KMS-11 (cell line): Measurements from ENCODE around the gene PNMT.

Experiments
- H2AFZ ChIP-seq: fragments of 200-600 bp; sonication (generic); 2 replicates; pipeline ENCODE4 v1.6.1; 2016; ENCODE audit warnings: antibody characterized with exemption, mixed run types, low read depth
- H3K27ac ChIP-seq: fragments of 200-600 bp; sonication (generic); 2 replicates; pipeline ENCODE4 v1.6.1; 2016; ENCODE audit warnings: mild to moderate bottlenecking, mixed run types
- H3K27me3 ChIP-seq: fragments of 200-600 bp; sonication (generic); 2 replicates; pipeline ENCODE4 v1.6.1; 2017; ENCODE audit warnings: mild to moderate bottlenecking, low read depth, mixed run types, moderate library complexity; ENCODE audit not compliant: insufficient read depth
- H3K36me3 ChIP-seq: fragments of 200-600 bp; sonication (generic); 2 replicates; pipeline ENCODE4 v1.6.1; 2017; ENCODE audit warnings: mild to moderate bottlenecking, mixed run types; ENCODE audit not compliant: insufficient read depth
- H3K4me1 ChIP-seq: fragments of 200-600 bp; sonication (generic); 2 replicates; pipeline ENCODE4 v1.6.1; 2016; ENCODE audit warnings: mild to moderate bottlenecking, low read depth, mixed run types; ENCODE audit not compliant: poor library complexity, severe bottlenecking
- H3K4me2 ChIP-seq: fragments of 200-600 bp; sonication (generic); 2 replicates; pipeline ENCODE4 v1.7.0; 2016; ENCODE audit warnings: mild to moderate bottlenecking, mixed run types
- H3K4me3 ChIP-seq: fragments of 200-600 bp; sonication (generic); IDR thresholded peaks from 2 replicates; pipeline ENCODE4 v1.6.1; 2017; ENCODE audit warnings: low read depth, low read length, mixed read lengths; ENCODE audit not compliant: insufficient read depth
- H3K79me2 ChIP-seq: fragments of 200-600 bp; sonication (generic); 2 replicates; pipeline ENCODE4 v1.6.1; 2016; ENCODE audit warnings: low read depth, mixed run types; ENCODE audit not compliant: insufficient read depth
- H3K9ac ChIP-seq: fragments of 200-600 bp; sonication (generic); 2 replicates; pipeline ENCODE4 v1.6.1; 2016; ENCODE audit warnings: mild to moderate bottlenecking, mixed run types
- H4K20me1 ChIP-seq: fragments of 200-600 bp; sonication (generic); 2 replicates; pipeline ENCODE4 v1.6.1; 2016; ENCODE audit warnings: mild to moderate bottlenecking, mixed run types; ENCODE audit not compliant: insufficient read depth
- TF ChIP-seq, protein P1 (sequence below): fragments of 200-600 bp; sonication (generic); conservative IDR thresholded peaks from 2 replicates; pipeline ENCODE4 v1.6.1; 2017; ENCODE audit warnings: low read depth, mild to moderate bottlenecking, antibody characterized with exemption, low read length, moderate library complexity, mixed read lengths

Gene PNMT

DNA sequence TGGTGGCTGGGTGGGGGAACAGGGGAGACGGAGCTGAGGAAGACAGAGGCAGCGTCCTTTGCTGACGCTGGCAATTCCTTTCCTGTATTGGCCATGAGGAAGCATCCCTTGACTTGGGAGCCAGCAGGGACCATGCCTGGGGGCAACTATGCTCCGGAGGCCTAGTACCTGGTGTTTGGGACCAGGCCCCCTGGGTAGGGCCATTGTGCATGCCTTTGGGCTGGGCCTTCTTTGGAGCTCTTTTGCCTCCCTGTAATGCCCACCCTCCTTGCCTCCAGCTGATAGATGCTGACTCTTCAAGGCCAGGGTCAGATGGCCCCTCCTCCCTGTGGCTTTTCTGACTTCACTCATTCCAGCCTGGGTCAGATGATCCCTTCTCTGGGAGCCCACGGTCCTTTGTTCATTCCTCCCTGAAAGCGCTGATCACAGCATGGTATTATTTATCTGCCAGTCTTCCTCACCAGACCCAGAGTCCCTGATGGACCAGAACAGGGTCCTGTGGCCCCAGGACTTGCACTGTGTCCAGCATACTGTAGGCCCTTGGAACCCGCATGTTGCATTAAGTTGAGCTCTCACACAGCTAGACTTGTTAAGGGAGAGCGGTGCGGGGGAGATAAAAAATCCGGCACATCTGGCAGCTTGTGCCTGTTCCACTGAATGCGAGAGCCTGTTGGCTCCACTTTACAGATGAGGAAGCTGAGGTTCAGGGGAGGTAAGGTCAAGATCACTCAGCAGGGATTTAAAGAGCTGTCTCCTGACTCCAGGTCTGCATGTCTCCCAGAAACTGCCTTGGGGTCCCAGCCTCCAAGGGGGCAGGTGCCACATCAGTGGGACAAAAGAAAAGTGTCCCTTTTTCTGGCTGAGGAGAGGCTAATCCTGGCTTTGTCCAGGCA lies 28.4 kb upstream of the PNMT start:
- H3K4me1 ChIP-seq, result peaks cover 38% of the 10 kb centered on the region
- H3K27me3 ChIP-seq, result no peaks in the 10 kb centered on the region
- H3K4me3 ChIP-seq, result no peak overlapping the region
- peaks cover 20% of the 10 kb centered on the region; the same call in 1 of the 2 replicates for H3K79me2 ChIP-seq
- TF ChIP-seq, protein P1, sequence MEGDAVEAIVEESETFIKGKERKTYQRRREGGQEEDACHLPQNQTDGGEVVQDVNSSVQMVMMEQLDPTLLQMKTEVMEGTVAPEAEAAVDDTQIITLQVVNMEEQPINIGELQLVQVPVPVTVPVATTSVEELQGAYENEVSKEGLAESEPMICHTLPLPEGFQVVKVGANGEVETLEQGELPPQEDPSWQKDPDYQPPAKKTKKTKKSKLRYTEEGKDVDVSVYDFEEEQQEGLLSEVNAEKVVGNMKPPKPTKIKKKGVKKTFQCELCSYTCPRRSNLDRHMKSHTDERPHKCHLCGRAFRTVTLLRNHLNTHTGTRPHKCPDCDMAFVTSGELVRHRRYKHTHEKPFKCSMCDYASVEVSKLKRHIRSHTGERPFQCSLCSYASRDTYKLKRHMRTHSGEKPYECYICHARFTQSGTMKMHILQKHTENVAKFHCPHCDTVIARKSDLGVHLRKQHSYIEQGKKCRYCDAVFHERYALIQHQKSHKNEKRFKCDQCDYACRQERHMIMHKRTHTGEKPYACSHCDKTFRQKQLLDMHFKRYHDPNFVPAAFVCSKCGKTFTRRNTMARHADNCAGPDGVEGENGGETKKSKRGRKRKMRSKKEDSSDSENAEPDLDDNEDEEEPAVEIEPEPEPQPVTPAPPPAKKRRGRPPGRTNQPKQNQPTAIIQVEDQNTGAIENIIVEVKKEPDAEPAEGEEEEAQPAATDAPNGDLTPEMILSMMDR, result no peak
- no peaks in the 10 kb centered on the region for H3K36me3 ChIP-seq
- no peak overlapping the region for H2AFZ ChIP-seq
- H3K4me2 ChIP-seq, result no peak overlapping the region; the same call in 1 of the 2 replicates
- no peaks in the 10 kb centered on the region for H4K20me1 ChIP-seq
- H3K27ac ChIP-seq, result no peak overlapping the region
- H3K9ac ChIP-seq, result no peak overlapping the region

DNA sequence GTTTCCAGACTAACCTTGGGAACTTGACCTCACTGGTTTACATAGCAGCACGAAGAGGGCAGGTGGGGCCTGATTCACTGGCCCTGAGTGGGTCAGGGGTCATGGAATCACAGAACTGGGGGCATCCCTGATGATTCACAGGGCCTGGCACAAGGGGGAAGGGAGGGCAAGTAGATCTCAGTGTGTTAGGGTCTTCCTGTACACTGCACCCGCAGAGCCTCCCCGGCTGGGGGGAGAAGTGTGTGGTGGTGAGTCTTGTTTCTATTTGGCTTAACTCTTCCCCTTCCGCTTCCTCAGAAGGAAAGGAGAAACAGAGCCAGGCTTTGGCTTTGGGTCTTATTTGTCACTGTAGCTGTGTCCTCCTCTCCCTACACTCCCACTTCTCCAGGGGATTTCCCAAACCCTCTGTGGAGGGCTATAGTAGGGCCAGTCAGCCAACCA lies 27.6 kb upstream of the PNMT start:
- peaks cover 20% of the 10 kb centered on the region; the same call in 1 of the 2 replicates for H3K79me2 ChIP-seq
- no peaks in the 10 kb centered on the region for H3K36me3 ChIP-seq
- H2AFZ ChIP-seq, result no peak overlapping the region
- H4K20me1 ChIP-seq, result no peaks in the 10 kb centered on the region
- H3K9ac ChIP-seq, result no peak overlapping the region
- no peak overlapping the region for H3K27ac ChIP-seq
- TF ChIP-seq, protein P1, result no peak
- no peak overlapping the region for H3K4me3 ChIP-seq
- peaks cover 37% of the 10 kb centered on the region for H3K4me1 ChIP-seq
- no peak overlapping the region for H3K4me2 ChIP-seq
- H3K27me3 ChIP-seq, result no peaks in the 10 kb centered on the region

DNA sequence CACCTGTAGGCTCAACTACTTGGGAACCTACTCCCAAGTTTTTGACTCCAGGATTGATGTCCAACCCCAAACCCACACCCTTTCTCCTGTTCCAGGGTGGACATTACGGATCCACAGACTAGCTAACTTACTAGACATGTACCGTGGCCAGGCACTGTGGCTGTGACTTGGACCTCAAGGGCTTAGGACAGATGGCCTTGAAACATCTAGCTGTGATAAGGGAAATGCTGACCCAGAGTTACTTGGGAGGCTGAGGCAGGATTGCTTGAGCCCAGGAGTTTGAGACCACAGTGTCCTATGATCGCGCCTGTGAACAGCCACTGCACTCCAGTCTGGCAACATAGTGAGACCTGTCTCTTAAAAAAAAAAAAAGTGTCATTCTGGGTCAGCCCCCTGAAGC lies 27.2 kb upstream of the PNMT start:
- no peaks in the 10 kb centered on the region for H4K20me1 ChIP-seq
- H3K4me1 ChIP-seq, result peaks cover 32% of the 10 kb centered on the region
- H3K27me3 ChIP-seq, result no peaks in the 10 kb centered on the region
- no peak overlapping the region for H3K4me3 ChIP-seq
- no peaks in the 10 kb centered on the region for H3K36me3 ChIP-seq
- no peak overlapping the region for H3K4me2 ChIP-seq
- TF ChIP-seq, protein P1, result no peak
- H2AFZ ChIP-seq, result no peak overlapping the region
- no peak overlapping the region for H3K9ac ChIP-seq
- H3K27ac ChIP-seq, result no peak overlapping the region
- H3K79me2 ChIP-seq, result peaks cover 20% of the 10 kb centered on the region; the same call in 1 of the 2 replicates

DNA sequence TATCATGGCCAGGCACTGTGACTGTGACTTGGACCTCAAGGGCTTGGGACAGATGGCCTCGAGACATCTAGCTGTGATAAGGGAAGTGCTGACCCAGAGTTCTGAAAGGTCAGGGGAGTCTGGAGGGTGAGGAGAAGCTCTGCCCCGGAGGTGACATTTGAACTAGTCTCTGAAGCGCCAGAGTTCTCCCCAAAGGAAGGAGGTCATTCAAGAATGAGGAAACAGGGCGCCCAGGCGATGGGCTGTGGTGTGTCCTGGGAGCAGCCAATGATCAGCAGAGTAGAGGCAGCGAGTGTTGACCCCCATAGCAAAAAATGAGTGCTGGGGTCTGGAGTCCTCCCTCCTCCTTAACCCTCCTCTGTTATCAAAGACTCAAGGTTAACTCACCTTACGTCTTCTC lies 26.4 kb upstream of the PNMT start:
- Histone ChIP-seq H2AFZ (no peak overlapping the region), H3K27me3 (no peaks in the 10 kb centered on the region), H3K27ac (no peak overlapping the region), H3K79me2 (peaks cover 24% of the 10 kb centered on the region; the same call in 1 of the 2 replicates), H3K4me3 (no peak overlapping the region), H3K9ac (no peak overlapping the region), H3K36me3 (no peaks in the 10 kb centered on the region), H3K4me1 (peaks cover 27% of the 10 kb centered on the region), H4K20me1 (no peaks in the 10 kb centered on the region), H3K4me2 (no peak overlapping the region)
- TF ChIP-seq, protein P1, result no peak
